SIG-M5 treated with dmso at 0.1 percent for 504 hours (cell line): Measurements from ENCODE around the gene ZFYVE26.

Experiments used
- DNase-seq: peaks from one replicate; lab custom pipeline; 2025; ENCODE audit not compliant: unreplicated experiment; lab: John Stamatoyannopoulos, UW

The ZFYVE26 gene

DNA sequence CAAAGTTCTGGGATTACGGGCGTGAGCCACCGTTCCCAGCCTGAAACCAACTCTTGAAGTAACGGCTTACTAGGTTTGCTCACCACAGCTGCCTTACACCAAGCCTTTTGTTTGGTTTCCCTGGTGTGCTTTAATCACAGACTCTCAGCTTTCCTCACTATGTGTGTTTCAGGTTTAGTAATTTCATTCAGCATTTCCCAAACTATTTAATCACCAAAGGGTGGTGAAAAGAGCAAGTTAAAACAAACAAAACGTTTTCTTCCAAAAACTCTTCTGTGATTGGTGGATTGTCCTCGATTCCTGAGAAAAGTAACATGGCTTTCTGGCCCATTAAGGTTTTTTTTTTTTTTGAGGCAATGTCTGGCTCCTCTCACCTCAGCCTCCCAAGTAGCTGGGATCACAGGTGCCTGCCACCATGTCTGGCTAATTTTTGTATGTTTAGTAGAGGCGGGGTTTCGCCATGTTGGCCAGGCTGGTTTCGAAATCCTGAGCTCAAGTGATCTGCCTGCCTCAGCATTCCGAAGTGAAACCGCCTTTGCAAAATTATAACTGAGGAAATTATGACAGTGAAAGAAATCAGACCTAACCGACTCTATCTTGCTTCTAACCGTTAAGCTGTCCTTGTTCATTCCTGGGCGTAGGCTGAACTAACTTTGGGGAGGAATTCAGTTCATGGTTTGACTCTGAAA, 1.5 kb upstream of the ZFYVE26 start:
- peak; percentile 7 for DNase-seq

DNA sequence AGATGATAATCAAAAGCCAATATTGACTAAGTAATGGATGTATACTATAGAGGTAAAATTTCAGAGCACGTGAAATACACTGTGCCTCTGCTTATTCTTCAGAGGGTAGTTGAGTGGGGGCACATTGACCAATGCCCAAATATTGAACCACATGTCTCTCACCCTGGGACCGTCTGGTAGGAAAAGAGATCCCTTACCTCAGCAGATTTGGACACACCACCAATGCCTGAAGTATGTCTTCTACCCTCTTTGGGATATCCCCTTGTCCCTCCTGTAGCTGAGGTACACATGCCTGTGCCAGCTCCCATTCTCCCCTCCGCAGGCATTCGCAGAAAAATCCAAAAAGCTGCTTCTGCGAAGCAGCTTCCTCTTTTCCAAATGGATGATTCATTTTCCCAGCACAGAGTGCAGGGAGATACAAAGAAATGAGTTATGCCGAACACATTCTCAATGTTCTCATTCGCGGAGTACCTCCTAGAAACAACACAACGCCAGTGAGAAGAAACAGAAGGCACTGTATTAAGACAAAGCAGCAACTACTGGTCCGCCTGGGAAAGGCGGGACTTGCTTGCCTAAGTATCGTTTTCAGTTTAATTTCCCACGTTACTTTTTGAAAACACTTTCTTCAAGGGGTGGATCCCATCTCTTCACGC, 691 bp downstream of the ZFYVE26 start:
- peak; percentile 1 for DNase-seq

DNA sequence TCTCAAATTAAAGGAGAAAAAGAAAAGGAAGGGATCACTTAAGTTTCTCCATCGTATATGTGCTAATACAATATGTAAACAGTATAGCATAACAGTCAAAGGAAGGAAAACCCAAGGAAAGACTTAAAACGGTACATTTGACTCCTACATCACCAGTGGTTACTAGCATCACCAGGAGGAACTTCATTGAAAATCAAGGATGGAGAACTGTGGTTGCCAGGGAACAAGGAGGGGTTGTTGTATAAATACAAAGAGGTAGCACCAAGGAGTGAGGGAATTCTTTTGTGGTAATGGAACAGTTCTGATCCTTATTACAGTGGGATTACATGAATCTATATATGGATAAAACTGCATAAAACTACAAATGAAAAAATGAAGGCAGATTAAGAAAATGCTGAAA, 1.6 kb downstream of the ZFYVE26 start:
- no peak for DNase-seq

DNA sequence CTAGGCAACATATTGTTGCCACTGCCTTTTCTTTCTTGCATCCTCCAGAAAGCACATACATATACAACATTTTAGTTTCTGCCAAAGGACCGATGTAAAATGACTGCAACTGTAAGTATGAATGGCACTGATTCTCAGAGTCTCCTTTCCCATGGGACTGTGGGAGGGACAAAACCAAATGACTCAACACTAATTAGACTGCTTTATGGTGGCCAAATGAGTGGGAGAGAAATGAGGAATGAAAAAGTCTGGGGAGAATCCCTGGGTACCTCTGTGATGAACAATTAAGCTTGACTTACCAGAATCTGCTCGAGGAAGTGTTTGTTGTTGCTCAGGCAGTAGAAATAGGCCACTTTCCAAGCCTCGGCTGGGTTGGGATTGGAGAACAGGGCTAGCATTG, 10.1 kb downstream of the ZFYVE26 start:
- no peak for DNase-seq

DNA sequence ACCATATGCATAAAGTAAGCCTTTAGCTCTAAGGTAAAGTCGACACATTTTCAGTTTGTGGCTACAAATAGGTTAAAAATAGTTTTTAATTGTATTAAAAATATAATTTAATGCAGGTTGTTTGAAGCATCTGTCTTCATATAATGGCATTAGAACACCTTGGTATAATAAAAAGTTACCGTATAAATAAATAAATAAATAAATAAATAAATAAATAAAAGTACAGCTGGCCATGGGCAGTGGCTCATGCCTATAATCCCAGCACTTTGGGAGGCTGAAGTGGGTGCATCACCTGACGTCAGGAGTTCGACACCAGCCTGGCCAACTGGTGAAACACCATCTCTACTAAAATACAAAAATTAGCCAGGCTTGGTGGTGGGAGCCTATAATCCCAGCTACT, 15.6 kb downstream of the ZFYVE26 start:
- DNase-seq: no peak

DNA sequence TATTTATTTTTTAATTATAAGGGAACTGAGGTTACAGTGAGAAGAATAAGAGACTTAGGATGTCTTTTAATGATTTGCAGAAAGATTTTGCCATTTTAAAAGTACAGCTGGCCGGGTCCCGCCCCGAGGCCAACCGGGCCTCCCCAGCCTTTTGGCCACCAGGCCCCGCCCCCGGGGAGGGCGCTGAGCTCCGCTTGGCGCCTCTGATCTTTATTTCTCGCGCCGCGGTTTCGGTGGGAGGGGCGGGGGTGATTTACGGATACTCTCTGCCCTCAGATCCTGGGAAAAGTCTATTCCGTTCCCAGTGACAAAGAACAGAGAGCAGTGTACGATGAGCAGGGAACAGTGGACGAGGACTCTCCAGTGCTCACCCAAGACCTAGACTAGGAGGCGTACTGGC, 17.7 kb downstream of the ZFYVE26 start:
- no peak for DNase-seq

DNA sequence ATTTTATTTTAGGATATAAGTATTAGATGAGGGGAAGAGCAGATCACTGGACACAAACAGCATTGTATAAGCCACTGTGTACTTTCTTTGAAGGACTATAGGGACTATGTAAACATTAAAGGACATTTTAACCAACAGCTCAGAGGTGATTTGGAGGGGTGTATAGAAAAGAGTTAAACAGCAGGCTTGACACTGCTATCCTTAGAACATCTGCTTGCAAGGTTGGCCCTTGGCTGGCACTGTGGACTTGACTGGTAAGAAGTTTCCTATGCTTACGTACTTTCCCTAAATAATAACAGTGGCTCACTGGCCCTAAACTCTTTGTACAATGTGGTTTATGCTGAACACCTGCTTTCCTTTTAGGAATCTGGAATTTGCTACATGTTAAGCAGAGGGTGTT, 28.7 kb downstream of the ZFYVE26 start:
- DNase-seq: no peak

DNA sequence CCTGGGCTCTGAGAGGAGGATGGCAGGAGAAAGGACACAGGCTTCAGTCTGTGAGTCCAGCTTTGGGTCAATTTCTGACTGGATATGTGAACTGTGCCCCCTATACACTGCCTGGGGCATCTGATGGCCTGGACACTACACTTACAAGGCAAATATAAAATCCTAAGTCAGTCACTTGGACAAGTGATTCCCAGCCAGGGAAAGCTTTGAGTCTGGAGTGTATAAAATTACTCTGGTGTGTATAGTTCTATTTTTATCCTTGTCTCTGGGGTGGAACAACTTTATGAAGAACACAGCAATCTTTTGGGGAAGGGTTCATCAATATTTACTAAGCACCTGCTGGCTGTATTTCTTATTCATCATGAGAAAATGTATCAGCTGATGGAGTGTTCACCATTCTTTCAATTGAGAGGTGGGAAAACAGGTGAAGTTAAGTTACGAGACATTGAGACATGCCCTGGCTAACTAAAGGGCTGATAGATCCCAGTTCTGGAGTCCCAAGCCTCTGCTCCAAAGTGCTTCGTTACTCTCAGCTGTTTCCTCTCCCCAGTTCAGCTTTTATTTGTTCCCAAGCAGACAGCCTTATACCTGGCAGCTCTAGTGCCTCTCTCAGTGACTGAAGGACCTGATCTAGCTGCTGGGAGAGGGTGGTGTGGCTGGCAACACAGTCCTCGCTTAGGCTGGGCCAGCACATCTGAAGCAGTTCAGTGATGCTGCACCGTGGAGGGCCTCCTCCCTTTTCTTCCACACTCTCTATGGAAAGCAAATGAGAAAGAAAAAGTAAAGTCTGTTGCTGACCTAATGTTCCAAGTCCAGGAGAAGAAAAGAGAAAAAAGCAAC, 30.9 kb downstream of the ZFYVE26 start:
- DNase-seq: no peak

DNA sequence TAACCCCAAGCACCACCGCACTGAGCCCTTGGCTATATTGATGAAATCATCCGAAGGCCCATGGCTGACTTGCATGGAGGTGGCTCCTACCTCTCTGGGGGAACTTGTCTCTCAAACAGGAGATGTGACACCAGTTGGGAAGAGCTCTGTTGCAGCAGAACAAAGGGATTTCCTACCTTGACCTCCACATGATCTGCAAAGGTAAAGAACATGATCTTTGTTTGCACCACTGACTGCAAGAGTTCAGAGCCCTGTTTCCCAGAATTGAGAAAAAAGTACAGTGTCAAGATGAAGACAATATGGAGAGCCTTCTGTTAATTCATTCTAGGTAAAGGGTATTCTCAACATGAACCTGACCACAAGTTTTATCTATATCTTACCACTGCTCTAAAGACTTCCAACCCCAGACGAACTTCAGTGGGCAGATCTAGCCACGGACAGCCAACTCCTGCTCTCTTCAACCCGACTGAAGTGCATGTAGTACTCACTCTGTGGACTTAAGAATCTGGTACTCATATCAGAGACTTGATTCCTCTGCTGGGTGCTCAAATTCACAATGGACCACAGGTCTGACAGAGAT, 32.1 kb downstream of the ZFYVE26 start:
- no peak for DNase-seq

DNA sequence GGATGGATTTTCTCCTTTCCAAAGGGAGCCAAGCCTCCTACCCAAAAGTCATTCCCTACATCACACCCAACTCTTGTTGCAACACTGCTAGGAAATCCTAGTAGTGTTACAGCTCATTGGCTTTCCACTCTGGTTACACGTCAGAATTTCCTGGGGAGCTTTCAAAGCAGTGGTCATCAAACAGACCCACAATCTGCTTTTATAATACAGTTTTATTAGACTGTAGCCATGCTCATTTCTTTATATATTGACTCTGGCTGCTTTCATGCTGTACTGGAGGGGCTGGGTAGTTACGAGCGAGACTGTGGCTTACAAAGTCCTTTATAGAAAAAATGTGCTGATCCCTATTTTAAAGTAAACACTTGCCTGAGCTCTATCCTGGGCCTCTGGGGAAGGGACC, 34.3 kb downstream of the ZFYVE26 start:
- no peak for DNase-seq

DNA sequence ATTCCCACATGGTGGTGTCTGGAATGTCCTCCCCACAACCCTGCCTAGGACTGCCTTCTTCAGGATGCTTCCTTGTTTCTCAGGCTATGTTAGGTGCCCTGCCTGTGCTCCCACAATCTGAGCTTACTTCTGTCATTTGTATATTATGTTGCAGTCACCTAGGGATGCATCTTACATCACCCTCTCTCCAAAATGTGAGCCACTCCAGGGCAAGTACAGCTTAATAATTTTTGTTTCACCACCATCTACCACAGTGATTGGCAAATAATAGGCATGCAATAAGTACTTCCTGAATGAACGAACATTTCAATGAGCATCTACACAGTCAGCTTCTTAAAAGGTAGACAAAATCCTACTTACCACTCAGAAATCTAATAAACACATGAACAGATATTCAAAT, 37.6 kb downstream of the ZFYVE26 start:
- no peak for DNase-seq

DNA sequence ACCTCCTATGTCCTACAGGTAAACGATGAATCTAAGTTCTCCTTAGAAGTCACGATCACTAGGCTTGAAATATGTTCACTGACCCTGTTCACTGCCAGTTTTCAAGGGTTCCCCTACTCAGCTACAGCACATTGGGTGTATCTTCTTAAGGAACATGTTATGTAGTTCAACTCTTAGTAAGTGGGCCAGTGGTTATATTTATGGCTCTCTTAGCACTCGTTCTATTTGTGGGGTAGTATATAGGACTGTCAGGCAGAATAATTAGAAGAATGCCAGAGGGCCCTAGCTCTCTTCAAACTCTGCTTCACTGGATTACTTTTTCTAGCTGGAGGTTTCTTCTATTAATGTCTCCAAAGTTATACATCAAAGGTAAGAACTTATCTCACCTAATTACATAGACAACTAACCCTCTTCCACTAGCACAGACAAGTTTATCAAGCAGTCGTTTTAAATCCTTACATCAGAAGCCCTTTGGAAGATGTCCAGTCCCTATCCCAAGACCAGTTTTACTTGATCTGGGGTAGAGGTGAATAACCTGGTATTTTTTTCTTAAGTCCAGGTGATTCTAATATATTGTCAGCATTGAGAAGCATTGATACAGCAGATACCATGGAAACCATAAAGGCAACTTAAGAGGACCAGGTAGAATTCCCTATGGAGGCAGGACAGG, 39.6 kb downstream of the ZFYVE26 start:
- DNase-seq: no peak

DNA sequence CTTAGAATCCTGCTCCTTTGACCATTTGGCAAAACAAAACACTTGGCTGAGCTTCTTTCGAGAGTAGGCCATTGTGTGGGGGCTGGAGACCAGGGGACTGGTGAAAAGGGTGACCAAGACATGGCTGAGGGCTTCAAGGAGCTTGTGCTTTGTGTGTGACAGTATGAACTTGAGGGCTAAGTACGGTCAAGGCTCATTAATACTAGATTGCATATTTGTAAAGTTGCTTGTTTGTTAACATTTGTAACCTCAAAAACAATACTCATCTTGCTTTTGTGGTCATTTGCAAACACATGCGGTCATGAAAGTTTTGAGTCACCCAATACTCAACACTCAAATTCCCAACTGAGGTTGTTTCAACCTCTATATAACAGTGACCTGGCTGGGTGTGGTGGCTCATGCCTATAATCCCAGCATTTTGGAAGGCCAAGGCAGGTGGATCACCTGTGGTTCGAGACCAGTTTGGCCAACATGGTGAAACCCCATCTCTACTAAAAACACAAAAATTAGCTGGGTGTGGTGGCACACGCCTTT, 42.5 kb downstream of the ZFYVE26 start:
- DNase-seq: no peak

DNA sequence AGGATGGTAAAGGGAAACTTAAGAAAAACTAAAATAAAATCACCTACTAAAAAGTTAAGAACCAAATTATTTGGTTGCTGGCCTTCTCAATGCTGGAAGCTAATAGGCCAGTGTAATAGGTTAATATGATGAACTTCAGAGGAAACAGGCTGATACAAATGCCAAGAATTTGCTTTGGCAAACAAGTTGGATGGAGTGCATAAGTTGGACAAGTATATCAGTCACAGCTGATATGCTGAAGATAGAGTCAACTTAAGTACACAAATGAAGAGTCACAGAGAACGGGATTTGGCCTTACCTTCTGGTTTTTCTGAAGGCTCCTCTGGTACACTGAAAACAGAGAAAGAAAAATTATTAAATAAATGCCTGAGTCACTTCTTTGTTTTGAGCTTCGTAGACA, 48.2 kb downstream of the ZFYVE26 start:
- DNase-seq: no peak

DNA sequence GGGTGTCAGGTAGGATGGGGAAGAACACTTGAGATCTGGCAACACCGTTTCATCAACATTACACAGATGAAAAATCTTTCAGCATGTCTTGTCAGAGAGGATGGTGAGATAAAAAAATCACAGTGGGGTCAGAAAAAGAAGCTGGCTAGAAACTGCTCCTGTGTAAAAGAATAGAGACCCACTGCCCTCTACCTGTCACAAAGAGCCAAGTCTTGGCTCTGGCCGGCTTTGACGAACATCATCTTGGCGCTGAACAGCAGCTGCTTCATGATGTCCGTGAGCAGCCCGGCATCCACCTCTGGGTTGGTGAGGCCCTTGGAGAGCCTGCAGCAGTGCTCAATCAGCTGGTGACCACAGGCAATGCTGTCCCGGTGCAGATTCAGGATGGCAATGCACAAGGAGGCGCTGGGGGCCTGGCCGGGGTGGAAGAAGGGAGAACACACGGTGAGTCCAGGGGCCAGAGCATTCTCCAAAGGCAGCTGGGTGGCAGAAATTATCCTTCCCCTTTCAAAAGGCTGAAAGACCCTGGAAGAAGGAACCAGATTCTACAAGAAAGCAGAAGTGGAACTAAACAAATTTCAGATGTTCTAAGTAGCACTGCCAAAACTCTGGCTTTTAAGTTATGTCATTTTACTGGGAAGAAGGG, 50.2 kb downstream of the ZFYVE26 start:
- DNase-seq: peak; percentile 88

DNA sequence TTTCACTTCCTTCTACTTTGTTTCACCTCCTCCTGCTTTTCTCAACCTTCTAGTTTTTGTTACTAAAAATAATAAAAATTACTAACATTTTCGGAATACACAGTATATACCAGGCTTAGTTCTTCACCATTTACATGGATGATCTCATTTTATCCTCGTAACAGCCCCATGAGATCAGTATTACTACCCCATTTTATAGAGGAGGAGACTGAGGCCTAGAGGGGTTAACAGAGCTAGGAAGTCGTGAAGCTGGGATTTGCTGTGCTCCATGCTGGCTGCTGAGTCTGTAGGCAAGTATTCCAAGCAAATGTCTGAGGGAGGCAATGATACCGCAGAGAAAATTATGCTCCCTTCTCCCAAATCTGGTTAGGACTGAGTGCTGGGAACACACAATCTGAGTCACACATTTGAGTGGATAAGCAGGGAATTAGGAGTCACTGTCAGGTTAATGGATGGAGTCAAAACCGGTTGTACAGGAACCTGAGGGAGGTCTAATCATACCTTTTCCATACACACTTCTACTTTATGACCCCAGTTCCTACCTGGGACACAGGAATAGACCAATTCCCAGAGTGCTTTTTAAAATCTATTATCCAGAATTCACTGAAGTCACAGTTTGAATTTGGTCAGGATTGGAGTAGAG, 51.1 kb downstream of the ZFYVE26 start:
- DNase-seq: peak; percentile 2

DNA sequence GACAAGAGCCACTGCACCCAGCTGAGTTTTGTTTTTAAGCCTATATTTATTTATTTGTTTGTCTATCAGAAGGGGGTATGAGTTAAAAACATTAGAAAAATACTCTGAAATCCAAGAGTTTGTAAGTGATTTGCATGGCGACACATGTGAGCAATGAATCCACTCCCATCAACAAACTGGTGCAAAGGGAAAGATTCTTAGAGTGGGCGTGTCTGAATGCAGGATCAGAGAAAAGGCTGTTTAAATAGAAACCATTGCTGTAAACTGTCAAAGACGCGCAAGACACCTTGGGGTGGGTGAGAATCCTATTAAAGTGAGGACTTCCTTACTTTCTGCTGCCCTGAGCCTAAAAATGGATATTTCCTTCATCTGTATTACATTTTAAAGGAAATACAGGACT, 51.9 kb downstream of the ZFYVE26 start:
- no peak for DNase-seq

DNA sequence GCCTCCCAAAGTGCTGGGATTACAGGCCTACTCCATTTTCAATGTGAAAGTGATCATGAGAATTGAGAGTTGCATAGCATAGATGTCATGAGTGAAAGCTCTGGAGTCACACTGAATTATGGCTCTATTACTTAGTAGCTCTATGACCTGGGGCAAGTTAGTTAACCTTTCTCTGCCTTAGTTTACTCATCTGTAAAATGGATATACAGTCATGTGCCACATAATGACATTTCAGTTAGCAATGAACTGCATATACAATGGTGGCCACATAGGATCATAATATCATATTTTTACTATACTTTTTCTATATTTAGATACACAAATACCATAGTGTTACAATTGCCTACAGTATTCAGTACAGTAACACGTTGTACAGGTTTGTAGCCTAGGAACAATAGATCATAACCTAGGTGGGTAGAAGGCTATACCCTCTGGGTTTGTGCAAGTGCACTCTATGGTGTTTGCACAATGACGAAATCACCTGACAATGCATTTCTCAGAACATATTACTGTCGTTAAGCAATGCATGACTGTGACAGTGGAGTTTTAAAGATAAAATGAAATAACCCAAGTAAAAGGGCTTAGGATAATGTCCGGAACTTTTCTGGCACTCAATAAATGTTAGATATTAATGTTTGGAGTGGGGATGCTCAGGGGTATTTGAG, 53.1 kb downstream of the ZFYVE26 start:
- DNase-seq: peak; percentile 52

DNA sequence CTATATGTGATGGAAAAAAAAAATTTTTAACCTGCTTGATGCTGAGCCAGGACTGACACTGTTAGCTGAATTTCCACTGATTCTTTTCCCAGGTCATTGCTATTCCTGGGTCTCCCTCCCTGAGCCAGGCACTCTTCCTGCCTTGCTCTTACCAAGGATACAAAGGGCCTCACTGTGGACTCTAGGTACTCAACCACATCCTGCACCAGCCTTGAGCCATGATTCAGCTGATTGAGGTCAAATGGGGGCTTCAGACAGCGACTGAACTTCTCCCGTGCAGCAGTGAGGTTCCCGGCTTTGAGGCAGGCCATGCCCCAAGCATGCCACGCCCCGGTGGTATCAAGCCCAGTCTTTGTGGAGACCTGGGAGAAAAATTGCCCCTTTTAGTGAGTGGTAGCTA, 54.3 kb downstream of the ZFYVE26 start:
- DNase-seq: no peak
